WI38 (cell line): Measurements from ENCODE around the gene TUBB1.

ENCODE experiments used
- H3K4me3 ChIP-seq: 2 replicates; pipeline ENCODE4 v1.5.1; 2011; ENCODE audit warnings: low read depth, mild to moderate bottlenecking, control low read depth, low read length
- TF ChIP-seq, protein P1 (sequence below): IDR thresholded peaks from 2 replicates; pipeline ENCODE4 v1.5.1; 2012; ENCODE audit warnings: low read depth, mild to moderate bottlenecking, control low read depth, low read length

The TUBB1 gene

DNA sequence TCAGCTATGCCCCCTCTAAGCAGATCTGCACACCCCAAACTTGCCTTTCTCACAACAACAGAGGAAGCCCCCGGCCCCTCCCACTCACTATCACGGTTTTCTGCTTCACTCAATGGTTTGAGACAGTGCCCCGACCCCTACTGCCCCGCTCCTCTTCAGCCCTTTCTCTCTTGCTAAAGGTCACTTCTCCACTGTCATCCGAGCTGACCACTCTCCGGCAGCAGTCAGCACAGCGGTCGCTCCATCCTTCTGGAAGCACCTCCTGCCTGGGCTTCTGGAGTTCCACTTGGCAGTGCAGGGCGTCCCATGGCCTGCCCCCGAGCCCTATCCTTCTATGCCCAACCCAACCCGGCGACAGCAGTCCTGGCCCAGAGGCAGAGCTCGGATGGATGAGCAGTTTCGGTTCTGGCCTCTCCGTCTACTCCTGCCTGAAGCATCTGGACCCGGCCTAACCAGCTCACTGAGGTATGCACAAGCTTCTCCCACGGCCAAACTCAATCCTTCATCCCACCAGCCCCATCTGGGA, 16.3 kb upstream of the TUBB1 start:
- TF ChIP-seq, protein P1, sequence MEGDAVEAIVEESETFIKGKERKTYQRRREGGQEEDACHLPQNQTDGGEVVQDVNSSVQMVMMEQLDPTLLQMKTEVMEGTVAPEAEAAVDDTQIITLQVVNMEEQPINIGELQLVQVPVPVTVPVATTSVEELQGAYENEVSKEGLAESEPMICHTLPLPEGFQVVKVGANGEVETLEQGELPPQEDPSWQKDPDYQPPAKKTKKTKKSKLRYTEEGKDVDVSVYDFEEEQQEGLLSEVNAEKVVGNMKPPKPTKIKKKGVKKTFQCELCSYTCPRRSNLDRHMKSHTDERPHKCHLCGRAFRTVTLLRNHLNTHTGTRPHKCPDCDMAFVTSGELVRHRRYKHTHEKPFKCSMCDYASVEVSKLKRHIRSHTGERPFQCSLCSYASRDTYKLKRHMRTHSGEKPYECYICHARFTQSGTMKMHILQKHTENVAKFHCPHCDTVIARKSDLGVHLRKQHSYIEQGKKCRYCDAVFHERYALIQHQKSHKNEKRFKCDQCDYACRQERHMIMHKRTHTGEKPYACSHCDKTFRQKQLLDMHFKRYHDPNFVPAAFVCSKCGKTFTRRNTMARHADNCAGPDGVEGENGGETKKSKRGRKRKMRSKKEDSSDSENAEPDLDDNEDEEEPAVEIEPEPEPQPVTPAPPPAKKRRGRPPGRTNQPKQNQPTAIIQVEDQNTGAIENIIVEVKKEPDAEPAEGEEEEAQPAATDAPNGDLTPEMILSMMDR, result no peak
- no peak overlapping the region for H3K4me3 ChIP-seq

DNA sequence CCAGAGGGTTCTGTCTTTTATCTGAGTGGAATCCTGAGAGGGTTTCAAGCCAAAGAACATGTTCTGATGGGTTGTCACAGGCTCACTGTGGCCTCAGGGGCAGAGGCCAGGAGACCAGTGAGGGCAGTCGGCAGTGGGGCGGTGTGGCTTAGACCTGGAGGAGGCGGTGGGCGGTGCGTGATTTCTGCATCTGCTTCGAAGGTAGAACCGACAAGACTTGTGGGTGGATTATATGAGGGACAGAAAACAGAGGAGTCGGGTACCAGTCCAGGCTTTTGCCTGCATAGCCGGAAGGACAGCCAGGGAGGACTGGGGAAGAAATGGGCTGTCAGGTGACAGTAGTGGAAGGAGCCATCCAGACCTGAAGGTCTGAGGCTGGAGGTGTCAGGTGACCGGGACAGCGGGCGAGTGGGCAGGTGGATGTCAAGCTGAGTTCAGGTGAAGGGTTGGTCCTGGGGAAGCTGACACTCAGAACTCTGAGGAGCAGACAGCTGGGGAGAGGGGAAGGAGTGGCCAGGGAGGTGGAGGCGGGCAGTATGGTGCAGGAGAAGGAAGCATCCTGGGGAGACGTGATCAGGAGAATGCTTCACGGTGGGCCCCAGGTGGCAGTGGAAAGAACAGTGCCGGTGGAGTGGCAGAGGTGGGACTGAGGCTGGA, 15.3 kb upstream of the TUBB1 start:
- H3K4me3 ChIP-seq, result no peak overlapping the region
- TF ChIP-seq, protein P1, result no peak

GRCh38 chr20:59004493-59004762, 14.8 kb upstream of the TUBB1 start:
- TF ChIP-seq, protein P1, result no peak
- no peak overlapping the region for H3K4me3 ChIP-seq

- TF ChIP-seq, protein P1, result no peak
Measured at GRCh38 chr20:59004763-59005522, 14.3 kb upstream of the TUBB1 start.

GRCh38 chr20:59005523-59006166, 13.6 kb upstream of the TUBB1 start:
- TF ChIP-seq, protein P1, result no peak
- peak overlapping the region; percentile 77 for H3K4me3 ChIP-seq

More at GRCh38 chr20:59004763-59005522, 14.3 kb upstream of the TUBB1 start:
- H3K4me3 ChIP-seq, result no peak overlapping the region; the same call in 1 of the 2 replicates

GRCh38 chr20:59006167-59006863, 12.9 kb upstream of the TUBB1 start:
- peak overlapping the region; percentile 77 for H3K4me3 ChIP-seq
- TF ChIP-seq, protein P1, result no peak
